ENCODE results near the gene USP49. TPM values are rescaled to one million over a fixed set of nuclear protein-coding genes. Genes with fewer than 3 reads are reported as not detected.

Gene USP49
- total RNA-seq (ENCODE audit: low replicate concordance), result 1.8 and 3.0 TPM in 2 replicates

DNA sequence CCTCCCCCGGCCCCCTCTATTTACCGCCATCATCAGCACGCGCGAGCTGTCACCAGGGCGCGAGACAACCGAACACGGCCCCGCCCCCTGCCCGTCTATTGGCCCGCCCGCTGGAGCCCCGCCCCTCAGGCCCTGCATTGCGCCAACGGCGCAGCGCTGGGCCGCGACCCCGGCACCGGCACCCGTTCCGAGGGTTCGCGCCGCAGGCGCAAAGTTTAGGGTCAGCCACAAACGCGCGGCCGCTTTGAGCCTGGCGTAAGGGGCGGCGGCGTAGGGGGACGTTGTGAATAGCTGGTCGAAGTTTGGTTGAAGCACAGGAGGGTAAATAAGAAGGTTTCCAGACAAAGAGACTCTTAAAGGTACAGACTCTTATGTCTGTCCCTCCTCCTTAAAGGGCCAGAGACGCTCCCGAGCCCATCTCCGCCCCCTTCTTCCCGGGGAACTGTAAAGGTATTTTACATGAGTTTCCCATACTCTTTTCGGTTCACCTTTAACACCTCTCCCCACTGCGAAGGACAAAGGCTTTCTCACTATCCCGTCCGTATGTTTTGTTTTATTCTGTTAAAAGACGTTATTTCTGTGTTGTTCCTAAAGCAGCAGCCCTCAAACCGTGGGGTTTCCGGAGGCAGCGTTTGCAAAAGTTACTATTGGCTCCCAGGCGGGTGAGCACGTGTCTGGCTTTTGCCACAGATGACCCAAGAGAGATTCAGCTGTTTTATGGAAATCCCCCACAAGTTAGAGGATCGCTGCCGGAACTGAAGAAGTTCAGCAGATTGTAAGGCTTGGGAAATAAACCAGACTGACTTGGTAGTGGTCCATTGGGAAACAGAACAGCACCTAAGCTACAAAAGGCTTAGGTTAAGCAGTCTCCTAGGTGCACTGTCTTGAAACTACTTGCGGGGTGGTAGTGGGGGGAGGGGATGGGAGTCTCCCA is at the start of gene USP49:
Gene USP49 (minus strand): TSS at position 76 of the 934 bp plus-strand sequence. CDS start 88,392 bp downstream, outside the sequence.

GRCh38 chr6:41941280-41942066 is 46.3 kb upstream of the USP49 start, which contains the start of gene CCND3:
CCND3 (minus strand) TSS chr6:41941808; CDS start chr6:41941649, 159 bp downstream.

DNA sequence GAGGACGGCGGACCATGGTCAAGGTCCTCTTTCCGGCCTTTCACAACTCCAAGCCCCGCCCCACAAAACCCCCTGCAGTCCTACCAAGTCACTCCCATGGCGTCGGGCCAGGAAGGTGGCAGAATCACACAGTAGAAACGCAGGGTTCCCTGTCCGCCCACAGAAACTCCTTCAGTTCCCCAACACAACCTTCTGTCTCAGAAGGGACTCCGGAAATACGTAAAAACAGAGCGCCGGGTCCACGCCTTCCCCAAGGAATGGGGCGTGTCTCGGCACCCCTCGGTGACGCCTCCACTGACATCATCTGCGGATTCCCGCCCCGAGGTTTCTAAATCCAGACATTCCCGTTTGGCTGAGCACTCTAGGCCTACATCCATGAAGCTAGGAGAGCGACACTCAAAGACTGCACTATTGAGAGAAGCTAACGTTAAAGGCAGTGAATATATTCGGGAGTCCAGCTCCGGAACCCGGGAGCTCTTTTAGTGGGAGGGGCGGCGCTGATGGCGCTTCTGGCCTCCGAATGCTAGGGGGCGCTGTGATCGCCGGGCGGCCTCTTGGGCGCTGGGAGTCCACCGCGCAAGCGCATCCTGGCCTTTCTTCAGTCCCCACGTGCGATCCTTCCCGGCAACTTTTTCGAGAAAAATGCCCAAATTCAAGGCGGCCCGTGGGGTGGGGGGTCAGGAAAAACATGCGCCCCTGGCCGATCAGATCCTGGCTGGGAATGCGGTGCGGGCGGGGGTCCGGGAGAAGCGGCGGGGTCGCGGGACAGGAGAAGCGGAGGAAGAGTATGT is 25.9 kb upstream of the USP49 start, which contains the start of the genes BYSL and MED20:
Gene BYSL (plus strand): TSS at position 579 of the 791 bp plus-strand sequence. CDS start 64 bp downstream, at position 643.
Gene MED20 (minus strand): TSS at position 219 of the 791 bp plus-strand sequence. CDS start 121 bp downstream, at position 98.

DNA sequence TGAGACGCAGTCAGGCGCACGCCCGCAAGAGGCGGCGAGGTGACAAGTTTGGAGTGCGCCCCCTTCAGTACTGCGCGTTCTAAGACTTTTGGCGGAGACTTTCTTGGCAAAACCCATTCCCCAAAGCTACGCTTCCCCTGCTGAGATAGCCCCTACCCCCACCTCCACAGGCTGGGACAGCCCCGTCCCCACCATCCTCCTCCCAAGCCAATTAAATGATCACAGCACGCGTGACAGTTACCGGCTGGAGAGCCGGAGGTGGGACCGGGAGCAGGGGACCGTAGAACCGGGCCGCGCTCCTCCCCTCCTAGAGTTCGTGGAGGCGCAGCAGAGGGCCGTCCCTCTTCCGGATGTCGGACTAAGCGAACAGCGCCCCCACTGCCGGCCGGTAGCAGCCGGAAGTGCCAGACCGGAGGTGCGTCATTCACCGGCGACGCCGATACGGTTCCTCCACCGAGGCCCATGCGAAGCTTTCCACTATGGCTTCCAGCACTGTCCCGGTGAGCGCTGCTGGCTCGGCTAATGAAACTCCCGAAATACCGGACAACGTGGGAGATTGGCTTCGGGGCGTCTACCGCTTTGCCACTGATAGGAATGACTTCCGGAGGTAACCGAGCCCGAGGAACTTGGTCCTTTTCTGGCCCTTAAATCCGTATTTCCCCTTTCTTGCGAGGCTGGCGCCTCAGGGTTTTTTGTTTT is 107.8 kb downstream of the USP49 start, which contains the start of gene TOMM6:
Gene TOMM6 (plus strand): TSS at position 476 of the 699 bp plus-strand sequence. CDS start 4 bp downstream, at position 480.

GRCh38 chr6:41780551-41781365 is 114.4 kb downstream of the USP49 start, which contains the start of gene PRICKLE4:
PRICKLE4 (plus strand) TSS chr6:41780782; CDS start chr6:41783474, 2,692 bp downstream.

DNA sequence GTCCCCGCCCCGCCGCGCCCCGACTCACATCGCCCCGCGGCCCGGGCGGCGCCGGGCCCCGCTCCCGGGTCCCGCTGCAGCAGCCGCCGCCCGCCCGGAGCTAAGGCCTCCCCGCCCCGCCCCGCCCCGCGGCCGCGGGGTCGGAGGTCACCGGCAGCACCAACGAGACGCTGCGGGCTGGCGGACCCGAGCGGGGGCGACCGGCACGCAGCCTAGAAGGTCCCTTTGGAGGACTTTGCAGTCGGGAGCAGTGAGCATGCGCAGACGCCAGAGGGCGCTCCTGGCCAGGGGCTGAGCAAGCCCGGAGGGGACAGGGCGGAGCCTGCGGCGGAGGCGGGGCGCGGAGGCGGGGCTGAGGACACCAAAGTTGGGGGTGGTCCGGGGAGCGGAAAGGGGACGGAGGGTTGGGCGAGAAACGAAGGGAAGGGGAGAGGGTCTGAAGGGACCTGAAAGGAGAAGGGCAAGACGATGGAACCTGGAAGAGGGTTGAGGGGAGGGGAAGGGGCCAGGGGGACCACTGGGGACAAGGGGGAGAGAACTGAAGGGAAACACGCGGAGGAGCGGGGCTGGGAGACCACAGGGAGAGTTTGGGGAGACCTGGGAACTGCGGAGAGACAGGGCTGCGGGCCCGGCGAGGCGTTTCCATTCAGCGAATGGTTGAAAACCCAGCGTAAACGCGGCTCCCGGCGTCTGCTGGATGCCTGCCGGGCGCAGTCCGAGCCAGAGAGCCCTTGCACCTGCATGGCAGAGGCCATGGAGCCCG is 115.2 kb downstream of the USP49 start, which contains the start of gene FRS3:
Gene FRS3 (minus strand): TSS at position 113 of the 763 bp plus-strand sequence. CDS start 2,913 bp downstream, outside the sequence.

GRCh38 chr6:41747256-41748101 is 147.7 kb downstream of the USP49 start, which contains the start of gene PGC:
PGC (minus strand) TSS chr6:41747397; CDS start chr6:41747334, 63 bp downstream.

Other genes starting within 250 kb of the USP49 start
- 2.6 and 6.3 TPM in 2 replicates for gene TFEB, start 159.8 kb downstream of the USP49 start, total RNA-seq (ENCODE audit: low replicate concordance)
- gene PGC, start 148.0 kb downstream of the USP49 start, total RNA-seq (ENCODE audit: low replicate concordance), result not detected in 2 replicates
- 1.1 and 4.7 TPM in 2 replicates for gene FRS3, start 115.5 kb downstream of the USP49 start, total RNA-seq (ENCODE audit: low replicate concordance)
- gene PRICKLE4, start 114.6 kb downstream of the USP49 start, total RNA-seq (ENCODE audit: low replicate concordance), result 0.15 and 0.23 TPM in 2 replicates
- 24.5 and 55.6 TPM in 2 replicates for gene TOMM6, start 107.7 kb downstream of the USP49 start, total RNA-seq (ENCODE audit: low replicate concordance)
- gene MED20, start 25.8 kb upstream of the USP49 start, total RNA-seq (ENCODE audit: low replicate concordance), result 16.7 and 28.3 TPM in 2 replicates
- 22.1 and 25.4 TPM in 2 replicates for gene BYSL, start 26.1 kb upstream of the USP49 start, total RNA-seq (ENCODE audit: low replicate concordance)
- 13.6 and 19.5 TPM in 2 replicates for gene CCND3, start 46.4 kb upstream of the USP49 start, total RNA-seq (ENCODE audit: low replicate concordance)
- 9.2 and 16.8 TPM in 2 replicates for gene TAF8, start 155.1 kb upstream of the USP49 start, total RNA-seq (ENCODE audit: low replicate concordance)
- 0.12 and 0.75 TPM in 2 replicates for gene C6orf132, start 247.2 kb upstream of the USP49 start, total RNA-seq (ENCODE audit: low replicate concordance)